PC-3 (cell line): ENCODE measurements around the gene TCHP.

ENCODE experiments used
- CTCF ChIP-seq: fragments of 300-600 bp; sonication (generic); conservative IDR thresholded peaks from 2 replicates; pipeline ENCODE4 v1.5.1; 2017; ENCODE audit warnings: antibody characterized with exemption, low read depth, mild to moderate bottlenecking, low read length
- EZH2 ChIP-seq: fragments of 300-600 bp; sonication (generic); IDR thresholded peaks from one replicate; pipeline ENCODE4 v1.6.1; 2017; ENCODE audit warnings: antibody characterized with exemption, mild to moderate bottlenecking, low read length; ENCODE audit not compliant: unreplicated experiment

GRCh38 chr12:109946913-109947312 is 46.8 kb downstream of the TCHP start:
- TF ChIP-seq EZH2 (no peak), CTCF (no peak)
